ENCODE data around the gene PHACTR2.

Gene PHACTR2

GRCh38 chr6:143817621-143818020 is 139.9 kb downstream of the PHACTR2 start:
- no peak overlapping the region for H3K4me3 ChIP-seq (ENCODE audit: low read length)
- DNase-seq (ENCODE audit: low read depth): no peak
- TF ChIP-seq CTCF (conservative IDR thresholded peaks at IDR 0.05; ENCODE audit: low read depth, low read length): no peak

- TF ChIP-seq CTCF (conservative IDR thresholded peaks at IDR 0.05; ENCODE audit: low read depth, low read length): no peak
- H3K4me3 ChIP-seq (ENCODE audit: low read length): no peak overlapping the region
- no peak for DNase-seq (ENCODE audit: low read depth)
These were observed 143.6 kb downstream of the PHACTR2 start for GRCh38 chr6:143821359-143821758.

GRCh38 chr6:143822584-143823024 is 144.8 kb downstream of the PHACTR2 start:
- H3K4me3 ChIP-seq (ENCODE audit: low read length): no peak overlapping the region
- peak; percentile 42 for DNase-seq (ENCODE audit: low read depth)
- no peak for TF ChIP-seq CTCF (conservative IDR thresholded peaks at IDR 0.05; ENCODE audit: low read depth, low read length)

GRCh38 chr6:143823548-143823947 is 145.8 kb downstream of the PHACTR2 start:
- DNase-seq (ENCODE audit: low read depth): no peak
- H3K4me3 ChIP-seq (ENCODE audit: low read length): no peak overlapping the region
- no peak for TF ChIP-seq CTCF (conservative IDR thresholded peaks at IDR 0.05; ENCODE audit: low read depth, low read length)

GRCh38 chr6:143828572-143828971 is 150.8 kb downstream of the PHACTR2 start:
- DNase-seq (ENCODE audit: low read depth): no peak
- TF ChIP-seq CTCF (conservative IDR thresholded peaks at IDR 0.05; ENCODE audit: low read depth, low read length): no peak

GRCh38 chr6:143836150-143836549 is 158.4 kb downstream of the PHACTR2 start:
- no peak overlapping the region for H3K4me3 ChIP-seq (ENCODE audit: low read length)
- no peak for TF ChIP-seq CTCF (conservative IDR thresholded peaks at IDR 0.05; ENCODE audit: low read depth, low read length)
- DNase-seq (ENCODE audit: low read depth): no peak

More at GRCh38 chr6:143828572-143828971, 150.8 kb downstream of the PHACTR2 start:
- no peak overlapping the region for H3K4me3 ChIP-seq (ENCODE audit: low read length)

GRCh38 chr6:143838395-143838794 is 160.6 kb downstream of the PHACTR2 start:
- no peak for TF ChIP-seq CTCF (conservative IDR thresholded peaks at IDR 0.05; ENCODE audit: low read depth, low read length)
- H3K4me3 ChIP-seq (ENCODE audit: low read length): no peak overlapping the region
- DNase-seq (ENCODE audit: low read depth): no peak
